Fibroblast of peridontal ligament (primary cell): ENCODE results near the gene JHY.

Experiments used
- DNase-seq: peaks from one replicate; pipeline ENCODE4 v3.0.0-alpha.2; 2010; ENCODE audit errors: extremely low read depth

JHY gene

DNA sequence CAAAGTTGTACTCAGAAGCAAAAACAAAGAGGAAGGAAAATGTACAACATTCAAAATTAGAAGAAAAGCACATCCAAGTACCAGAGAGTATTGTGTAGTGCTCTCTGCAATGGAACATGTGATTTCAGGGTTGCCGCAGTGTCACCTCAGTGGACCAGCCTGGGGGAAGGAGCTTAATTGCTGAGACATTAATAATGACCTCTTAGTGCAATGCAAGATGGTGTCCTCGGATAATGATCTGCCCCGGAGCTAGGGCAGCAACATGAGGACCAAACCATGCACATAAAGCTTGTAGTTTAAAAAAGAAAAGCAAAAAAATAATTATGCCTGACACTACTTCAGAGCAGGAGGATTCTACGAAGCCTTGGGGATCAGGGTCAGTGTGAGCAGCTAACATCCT is 11.3 kb upstream of the JHY start:
- DNase-seq: no peak

DNA sequence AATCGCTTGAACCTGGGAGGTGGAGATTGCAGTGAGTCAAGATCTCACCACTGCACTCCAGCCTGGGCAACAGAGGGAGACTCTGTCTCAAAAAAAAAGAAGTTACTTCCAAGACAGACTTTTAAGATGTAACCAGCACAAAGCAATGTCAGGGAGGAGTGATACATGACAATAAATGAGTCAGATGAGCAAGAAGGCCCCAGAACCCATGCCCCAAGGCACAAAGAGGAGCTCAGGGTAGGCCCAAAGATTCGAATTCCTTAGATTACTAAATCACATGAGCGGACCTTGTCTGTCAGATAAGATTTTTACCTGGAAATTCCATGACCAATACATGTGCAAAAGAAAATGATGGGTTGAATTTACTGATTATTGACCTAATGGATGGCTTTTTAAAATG is 10.5 kb upstream of the JHY start:
- no peak for DNase-seq

DNA sequence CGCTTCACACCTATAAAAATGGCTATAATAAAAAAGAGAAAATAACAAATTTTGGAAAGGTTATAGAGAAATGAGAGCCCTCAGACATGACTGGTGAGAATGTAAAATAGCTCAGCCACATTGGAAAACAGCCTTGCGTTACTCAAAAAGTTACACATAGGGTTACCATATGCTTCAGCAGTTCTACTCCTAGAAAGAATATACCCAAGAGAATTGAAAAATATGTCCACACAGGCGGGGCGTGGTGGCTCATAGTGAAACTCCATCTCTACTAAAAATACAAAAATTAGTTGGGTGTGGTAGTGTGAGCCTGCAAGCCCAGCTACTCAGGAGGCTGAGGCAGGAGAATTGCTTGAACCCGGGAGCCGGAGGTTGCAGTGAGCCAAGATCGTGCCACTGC is 7.6 kb upstream of the JHY start:
- no peak for DNase-seq

DNA sequence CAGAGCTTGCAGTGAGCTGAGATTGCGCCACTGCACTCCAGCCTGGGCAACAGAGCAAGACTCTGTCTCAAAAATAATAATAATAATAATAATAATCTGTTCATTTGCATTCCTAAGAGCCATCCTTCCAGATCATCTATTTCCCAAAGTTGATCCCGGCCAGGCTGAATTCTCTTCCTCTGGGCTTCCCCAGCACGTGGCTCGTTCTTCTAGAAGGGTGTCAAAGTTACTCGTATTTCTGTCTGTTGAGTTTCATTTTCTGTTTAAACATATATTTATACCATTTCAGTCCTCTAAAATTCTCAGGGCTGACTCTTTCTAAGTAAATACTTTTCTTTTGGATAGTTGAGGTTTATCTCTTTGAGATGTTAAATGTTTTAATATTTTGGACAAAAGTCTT is 4.8 kb upstream of the JHY start:
- no peak for DNase-seq

DNA sequence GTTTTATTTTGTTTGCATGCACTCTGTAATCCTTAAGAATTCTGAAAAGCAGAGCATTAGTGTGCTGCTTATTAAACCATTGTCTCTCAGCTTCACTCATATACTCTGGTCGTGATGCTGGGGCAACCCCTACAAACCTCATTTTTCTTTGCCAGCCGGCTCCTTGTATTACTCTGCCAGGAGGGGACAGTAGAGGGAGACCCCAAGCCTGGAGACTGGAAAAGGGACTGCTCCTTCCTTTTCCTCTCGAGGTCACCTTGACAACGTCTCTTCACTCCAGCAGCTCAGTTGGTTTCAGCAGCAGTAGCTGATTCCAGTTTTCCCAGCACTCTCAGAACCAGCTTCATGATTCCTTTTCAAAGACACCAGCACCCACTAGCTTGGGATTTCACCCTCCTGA is 2.8 kb upstream of the JHY start:
- DNase-seq: no peak

DNA sequence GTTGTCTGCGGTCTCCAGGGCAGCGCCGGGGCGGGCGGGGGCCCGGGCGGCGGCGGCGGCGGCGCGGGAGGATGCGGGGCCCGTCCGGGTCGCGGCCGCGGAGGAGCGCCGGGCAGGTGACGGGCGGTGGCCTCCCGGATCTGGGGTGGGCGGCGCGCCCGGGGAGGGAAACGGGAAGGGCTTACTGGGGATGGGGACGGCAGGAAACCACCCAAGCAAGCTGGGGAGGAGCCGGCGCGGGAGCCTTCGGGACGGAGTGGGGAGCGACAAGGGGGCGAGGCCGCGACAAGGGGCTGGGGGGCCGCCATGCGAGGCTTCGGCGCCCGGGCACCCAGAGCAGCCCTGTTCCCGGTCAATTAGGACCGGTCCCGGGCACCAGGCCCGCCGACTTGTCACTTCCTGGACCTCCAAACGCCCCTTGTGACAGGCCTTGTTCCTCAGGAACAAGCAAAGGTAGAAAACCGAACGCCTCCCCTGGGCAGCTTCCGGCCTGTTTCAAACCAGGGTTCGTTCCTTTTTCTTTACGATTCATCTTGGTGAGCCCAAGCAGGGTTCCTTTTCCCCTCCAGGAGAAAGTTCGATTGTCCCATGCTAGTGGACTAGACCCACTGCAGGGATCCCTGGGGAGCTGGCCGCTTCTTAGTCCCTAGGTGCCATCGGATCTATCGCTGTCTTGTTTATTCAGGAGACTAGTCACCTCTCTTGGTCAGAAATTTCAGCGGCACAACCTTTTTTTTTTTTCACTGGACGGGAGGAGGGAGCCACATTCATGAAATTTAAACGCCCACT is 492 bp downstream of the JHY start:
- DNase-seq: no peak

DNA sequence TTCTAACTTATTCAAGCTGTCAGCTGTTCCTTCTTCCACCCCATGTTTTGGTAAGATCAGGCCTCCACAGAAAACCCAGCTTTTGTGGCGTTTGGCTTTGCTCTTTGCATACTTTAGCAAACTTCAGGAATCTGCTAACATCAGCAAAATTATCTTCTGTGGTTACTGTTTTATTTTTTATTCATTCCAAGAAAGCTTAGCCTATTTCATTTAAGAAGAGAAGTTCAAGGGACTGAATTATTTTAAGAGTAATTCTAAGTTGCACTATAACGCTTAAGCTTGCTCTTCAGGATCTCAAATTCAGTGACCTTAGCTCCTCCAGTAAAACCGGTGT is 1.1 kb downstream of the JHY start:
- peak; percentile 97 for DNase-seq

DNA sequence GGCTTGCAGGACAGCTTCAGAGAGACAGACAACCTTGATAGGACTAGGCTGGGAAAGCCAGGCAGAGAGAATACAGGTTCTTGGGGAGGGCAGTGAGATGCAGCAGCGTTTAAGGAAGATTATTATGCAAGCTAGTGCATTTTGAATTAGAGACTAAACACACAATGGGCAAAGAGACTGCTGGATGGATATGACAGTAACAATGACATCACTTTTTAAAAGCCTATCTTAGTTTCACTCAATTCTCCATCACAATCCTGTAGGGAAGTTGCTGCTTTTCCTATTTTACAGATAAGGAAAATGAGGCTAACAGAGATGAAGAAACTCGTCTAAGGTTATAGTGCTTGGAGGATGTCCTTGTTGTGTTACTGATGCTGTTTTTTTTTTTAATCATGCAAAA is 5.6 kb downstream of the JHY start:
- no peak for DNase-seq

DNA sequence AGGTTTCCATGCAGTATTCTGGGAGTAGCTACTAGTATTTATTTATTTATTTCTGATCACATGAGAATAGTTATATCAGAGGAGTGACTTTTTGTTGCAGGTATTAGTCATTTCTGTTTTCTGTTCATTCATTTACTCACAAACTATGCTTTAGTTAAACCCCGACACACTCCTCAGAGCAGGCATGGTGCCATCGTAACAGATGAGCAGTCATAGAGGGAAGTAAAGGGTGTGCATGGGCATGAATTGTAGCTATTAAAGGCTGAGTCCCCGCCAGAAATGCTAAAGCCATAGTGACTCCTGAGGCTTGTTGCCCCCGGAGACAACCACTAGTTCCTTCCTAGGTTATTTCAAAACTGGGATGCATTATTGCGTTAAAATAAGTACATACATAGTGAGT is 10.6 kb downstream of the JHY start:
- DNase-seq: no peak

DNA sequence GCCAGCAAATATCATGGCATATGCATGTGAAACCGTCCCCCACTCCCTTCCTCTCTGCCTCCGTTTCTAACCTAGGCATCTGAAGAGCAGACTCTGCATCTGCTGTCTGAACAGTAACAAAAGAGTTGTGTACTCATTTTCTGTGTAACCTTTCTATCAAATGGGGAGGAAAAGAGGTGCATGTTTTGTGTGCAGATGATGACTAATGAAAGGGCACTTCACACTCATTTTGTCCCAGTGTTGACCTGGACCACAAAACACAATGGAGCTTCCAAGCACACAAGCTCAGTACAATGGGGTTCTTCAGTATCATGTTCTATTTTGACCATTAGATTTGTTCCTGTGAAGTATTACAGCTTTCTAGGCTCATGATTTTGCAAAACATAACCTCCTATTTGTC is 13.0 kb downstream of the JHY start:
- DNase-seq: no peak

DNA sequence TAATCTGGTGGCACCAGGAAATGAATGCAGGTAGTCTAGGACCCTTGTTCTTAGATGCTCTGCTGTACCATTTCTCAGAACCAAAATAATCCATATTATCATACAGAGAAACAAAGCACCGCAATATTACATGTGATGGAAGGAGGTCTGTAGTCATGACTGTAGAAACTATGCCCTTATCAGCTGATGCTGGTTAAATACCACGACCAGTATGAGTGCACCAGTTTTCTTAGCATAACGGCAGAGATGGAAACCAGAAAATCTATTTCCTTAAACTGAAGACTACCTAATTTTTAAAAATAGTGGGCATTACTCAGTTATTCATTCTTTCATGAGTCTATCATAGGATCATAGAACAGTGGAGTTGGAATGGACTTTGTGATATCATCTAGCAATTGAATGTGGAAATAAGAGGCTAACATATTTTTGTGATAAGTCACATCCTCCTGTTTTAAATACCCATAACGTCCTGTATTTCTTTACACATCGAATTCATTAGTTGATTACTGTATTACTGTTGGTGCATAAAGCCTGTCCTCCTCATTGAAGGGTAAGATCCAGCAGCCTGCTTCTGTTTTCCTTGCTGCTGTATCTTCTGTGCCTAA is 15.1 kb downstream of the JHY start:
- peak; percentile 47 for DNase-seq

DNA sequence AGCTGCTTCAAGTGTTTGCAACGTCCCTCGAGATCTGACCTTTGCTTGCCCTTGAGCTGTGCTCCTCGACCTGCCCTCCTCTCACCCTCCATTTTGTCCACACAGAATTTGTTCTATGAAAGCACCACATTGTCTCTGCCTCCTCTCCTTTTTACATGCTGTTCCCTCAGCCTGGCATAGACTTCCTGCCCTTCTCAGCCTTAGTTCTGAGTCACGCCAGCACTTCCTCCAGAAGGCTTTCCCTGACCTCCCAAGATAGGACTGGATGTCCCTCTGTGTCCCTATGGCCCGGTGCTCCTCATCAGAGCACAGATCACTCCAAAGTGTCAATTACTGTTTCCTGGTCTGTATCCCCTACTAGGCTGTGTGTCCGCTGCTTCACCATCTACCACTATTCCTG is 16.2 kb downstream of the JHY start:
- DNase-seq: no peak

DNA sequence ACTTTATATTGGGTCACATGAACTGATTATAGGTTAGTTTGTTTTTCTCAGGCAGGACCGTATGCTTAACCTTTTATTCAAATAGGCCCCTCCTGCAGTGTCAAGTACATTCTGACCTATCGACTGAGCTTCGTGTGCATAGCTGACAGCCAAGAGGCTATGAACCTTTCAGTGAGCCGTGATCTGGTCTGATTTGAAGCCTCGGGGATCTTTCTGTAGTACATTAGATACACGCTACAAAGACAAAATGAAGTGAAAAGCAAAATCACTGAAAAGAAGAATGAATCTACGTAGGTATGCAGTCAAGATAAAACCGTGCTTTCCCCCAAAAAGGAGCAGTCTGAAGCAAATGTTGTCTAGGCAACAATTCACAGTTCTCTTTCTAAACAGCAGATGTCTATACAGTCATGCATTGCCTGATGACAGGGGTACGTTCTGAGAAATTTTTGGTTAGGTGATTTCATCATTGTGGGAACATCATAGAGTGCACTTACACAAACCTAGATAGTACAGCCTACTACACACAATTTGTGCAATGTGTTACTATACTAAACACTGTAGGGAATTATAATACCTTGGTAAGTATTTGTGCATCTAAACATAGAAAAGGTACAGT is 18.1 kb downstream of the JHY start:
- peak; percentile 29 for DNase-seq

DNA sequence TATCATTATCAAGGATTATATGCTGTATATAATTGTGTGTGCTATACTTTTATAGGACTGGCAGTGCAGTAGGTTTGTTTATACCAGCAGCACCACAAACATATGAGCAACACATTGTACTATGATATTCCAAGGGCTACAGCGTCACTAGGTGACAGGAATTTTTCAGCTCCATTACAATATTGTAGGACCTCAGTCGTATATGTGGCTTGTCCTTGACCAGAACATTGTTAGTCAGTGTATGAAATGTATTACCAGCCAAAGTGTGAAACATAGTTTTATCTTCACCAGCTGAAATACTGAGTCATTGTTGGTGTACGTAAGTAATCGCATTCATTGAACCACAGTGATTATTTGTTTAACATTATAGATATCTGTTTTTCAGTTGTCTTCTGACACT is 20.4 kb downstream of the JHY start:
- DNase-seq: no peak

DNA sequence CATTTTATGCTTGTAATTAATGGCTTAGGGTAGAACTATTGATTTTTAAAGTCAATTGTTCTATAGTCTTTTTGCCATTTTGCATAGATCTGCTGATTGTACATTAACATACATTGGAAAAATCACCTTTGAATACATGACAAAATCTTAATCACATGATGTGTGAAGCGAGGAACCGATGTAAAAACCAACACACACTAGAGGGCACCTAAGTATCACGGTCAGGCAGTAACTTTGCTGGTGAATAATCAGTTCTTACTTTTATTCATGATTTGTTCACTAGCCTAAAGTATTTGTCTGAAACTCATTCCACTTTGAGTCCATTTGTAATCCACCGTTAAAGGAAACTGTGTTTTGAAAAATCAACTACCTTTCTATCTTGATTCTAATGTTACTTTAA is 28.2 kb downstream of the JHY start:
- peak; percentile 56 for DNase-seq

DNA sequence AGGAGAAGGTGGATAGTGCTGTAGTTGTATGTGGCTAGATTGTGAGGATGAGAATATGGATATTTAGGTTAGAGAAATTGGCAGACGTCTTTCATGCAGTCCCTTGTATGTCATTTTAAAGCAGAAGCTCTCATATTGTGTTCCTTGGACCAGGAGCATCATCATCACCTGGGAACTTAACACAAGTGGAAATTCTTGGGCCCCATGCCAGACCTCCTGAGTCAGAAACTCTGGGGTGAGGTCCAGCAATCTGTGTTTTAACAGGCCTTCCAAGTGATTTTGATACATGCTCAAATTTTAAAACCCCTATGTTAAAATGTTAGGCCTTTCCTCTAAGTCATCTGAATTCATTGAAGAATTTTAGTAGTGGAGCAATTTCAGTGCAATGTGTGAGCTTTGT is 34.8 kb downstream of the JHY start:
- DNase-seq: peak; percentile 8

DNA sequence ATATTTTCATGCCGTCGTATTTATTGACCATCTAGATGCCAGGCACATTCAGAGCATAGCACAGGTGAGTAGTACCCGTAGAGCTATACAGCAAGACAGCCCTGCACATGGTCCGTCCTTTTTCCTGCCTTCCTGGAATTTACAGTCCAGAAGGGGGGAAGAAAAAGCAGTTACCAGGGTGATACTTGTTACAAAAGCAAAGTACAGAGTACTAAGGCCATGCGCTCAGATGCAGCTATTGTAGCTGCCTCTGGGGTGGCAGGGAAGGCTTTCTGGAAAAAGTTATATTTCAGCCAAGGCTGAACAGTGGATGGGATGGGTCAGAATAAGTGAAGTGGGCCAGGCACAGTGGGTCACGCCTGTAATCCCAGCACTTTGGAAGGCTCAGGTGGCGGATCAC is 36.2 kb downstream of the JHY start:
- no peak for DNase-seq

DNA sequence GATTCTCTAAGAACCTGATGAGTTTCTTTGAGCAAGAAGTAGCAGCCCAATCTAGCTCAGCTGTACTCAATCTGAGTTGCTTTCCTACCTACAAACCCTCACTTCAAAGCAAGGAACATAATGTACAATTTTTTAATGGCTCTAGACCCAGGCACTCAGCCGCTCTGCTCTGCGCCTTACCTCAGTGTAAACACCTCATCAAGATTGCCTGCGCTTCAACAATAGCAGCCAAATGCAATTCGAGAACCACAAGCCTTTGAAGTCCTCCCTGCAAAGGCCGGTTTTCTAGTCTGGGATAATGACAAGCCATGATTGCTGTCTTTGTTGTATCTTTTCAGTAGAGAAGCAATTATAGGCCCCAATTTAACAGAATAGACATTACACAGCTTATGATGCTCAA is 38.0 kb downstream of the JHY start:
- no peak for DNase-seq

DNA sequence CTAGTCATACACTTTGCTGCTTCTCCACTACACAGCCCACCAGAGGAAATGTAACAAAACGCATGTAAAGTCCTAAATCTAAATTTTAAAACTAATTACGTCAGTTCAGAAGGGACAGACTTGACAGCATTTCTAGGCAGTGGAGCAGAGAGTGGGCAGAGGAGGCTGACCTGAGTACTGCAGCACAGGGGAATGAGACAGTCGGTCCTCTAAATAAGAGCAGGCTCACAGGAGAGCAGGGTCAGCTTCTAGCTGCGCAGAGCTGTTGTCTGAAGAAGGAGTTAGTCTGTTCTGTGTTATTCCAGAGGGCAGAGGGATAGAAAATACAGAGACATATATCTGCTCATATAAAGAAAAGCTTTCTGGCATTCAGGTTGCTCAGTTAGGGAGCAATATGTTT is 40.3 kb downstream of the JHY start:
- no peak for DNase-seq

DNA sequence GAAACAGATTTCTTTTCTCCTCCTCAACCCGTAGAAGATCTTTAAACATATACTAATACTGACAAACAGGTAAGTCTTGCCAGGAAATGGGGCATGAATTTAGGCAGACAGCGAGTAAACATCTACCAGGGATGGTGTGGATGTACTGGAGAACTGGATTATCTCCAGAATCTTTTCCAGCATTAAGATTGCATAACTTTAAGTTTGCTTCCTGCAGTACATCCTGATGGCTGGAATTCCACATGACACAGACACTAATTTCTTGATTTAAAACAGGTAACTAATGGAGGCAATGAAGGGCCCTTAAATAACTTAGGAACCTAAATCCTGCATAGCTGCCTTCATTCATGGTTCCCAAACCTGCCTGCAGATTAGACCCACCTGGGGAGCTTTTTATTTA is 40.7 kb downstream of the JHY start:
- no peak for DNase-seq

DNA sequence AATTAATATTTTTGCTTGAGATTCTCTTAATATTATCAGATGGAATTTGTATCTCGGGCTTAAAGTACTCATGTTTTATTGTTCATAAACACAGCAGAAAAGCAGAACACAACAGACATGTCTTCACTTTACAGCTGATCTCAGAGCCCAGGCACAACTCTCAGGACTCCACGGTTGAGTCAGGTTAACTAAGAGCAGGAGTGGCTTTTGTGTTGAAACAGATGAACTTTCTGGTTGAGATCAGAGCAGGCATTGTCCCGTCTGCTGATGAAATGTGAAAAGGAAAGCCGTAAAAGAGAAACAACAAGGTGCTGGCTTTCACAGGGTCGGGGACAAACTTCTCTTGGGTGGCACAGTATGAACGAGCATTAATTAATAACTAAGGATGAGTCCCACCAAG is 49.0 kb downstream of the JHY start:
- no peak for DNase-seq

DNA sequence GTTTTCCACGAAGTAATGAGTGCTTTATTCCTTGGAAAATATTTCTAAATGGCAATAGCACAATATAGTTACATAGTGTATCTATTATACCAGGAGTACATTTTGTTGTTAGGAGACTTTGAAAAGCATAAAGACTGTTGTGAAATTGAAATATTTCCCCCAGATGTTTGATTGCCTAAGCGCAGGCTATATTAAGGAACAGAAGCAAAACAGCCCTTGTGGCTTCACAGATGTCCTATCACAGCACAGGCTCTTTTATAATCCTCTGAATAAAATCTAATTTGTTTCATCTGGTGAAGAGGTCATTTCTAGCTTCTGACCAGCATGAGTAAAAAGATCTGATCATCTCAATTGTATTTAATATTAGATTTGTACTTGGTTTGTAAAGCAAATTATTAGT is 50.9 kb downstream of the JHY start:
- no peak for DNase-seq

DNA sequence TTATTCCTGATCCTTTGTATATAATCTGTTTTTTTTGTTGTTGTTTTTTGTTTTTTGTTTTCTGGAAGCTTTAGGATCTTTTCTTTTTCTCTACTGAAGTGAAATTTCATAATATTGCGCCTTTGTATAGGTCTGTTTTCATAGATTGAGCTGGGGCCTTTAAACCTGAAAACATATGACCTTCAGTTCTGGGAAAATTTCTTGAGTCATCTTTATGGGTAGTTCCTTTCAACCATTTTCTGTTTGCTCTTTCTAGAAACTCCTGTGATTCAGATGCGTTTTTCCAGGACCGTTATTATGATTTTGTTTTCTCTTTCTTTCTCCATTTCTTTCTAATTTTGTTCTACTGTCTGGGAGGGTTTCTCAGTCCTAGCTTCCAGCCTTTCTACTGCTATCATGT is 55.4 kb downstream of the JHY start:
- DNase-seq: no peak

DNA sequence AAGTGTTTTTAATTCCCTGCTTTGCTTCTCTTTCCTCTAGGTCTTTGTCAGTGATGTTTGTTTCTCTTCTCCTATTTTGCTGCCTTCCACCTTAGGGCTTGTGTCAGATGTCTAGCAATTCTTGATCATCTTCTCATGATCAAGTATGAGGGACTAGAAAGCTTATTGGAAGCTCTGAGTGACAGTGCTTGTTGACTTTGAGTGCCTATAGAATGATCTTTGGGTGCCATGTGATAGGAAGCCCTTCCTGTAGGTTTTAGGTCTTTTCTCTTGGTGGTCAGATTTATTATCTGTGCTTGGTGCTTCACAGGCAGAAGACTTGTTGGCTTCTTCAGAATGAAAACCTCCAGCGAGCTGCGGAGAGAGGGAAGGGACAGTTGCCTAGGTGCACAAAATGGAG is 56.0 kb downstream of the JHY start:
- no peak for DNase-seq
